ENCODE measurements around the gene CELF5. TPM values are rescaled to one million over a fixed set of nuclear protein-coding genes. Genes with fewer than 3 reads are reported as not detected.
A peak's percentile ranks its signal among the peaks of the same experiment; 100 is the strongest.
"Not testable (repeated sequence)": the region's sequence is repeated elsewhere in the genome, so short reads cannot be mapped to it uniquely, and the experiment has no call there.

Gene CELF5
- total and polyA plus RNA-seq, 7 donors: 0.06 TPM; not detected in 6

DNA sequence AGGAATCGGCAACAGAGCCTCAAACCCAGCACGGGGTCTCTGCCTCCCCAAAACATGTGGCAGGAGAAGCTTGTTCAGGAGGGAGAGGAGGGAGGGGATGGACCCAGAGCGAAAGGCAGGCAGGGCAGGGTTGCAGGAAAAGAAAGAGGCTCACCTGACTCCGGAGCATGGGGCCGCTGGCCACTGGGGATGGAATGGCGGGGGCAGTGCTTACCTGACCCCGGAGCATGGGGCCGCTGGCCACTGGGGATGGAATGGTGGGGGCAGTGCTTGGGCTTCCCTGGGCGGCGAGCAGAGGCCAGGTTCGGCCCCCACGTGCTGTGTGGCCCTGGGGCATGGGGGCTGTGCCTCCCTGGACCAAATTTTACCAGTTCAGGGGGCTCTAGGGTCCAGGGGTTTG lies 13.3 kb upstream of the CELF5 start:
- TF ChIP-seq, protein P1, sequence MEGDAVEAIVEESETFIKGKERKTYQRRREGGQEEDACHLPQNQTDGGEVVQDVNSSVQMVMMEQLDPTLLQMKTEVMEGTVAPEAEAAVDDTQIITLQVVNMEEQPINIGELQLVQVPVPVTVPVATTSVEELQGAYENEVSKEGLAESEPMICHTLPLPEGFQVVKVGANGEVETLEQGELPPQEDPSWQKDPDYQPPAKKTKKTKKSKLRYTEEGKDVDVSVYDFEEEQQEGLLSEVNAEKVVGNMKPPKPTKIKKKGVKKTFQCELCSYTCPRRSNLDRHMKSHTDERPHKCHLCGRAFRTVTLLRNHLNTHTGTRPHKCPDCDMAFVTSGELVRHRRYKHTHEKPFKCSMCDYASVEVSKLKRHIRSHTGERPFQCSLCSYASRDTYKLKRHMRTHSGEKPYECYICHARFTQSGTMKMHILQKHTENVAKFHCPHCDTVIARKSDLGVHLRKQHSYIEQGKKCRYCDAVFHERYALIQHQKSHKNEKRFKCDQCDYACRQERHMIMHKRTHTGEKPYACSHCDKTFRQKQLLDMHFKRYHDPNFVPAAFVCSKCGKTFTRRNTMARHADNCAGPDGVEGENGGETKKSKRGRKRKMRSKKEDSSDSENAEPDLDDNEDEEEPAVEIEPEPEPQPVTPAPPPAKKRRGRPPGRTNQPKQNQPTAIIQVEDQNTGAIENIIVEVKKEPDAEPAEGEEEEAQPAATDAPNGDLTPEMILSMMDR (IDR thresholded peaks at IDR 0.05): no peak
- Histone ChIP-seq H3K9me3 (no peaks in the 10 kb centered on the region), H3K36me3 (ENCODE audit: insufficient read depth in 1 of 2, low read depth in 1 of 2) (peaks cover 0 to 24% of the 10 kb centered on the region in 2 donors), H3K27ac (no peak overlapping the region), H3K4me3 (no peak overlapping the region), H3K4me1 (no peaks in the 10 kb centered on the region), H3K27me3 (ENCODE audit: insufficient read depth in 3 of 3, low read length in 2 of 3) (no peaks in the 10 kb centered on the region)
- intact Hi-C loops (cut with DNase I): no loop called here
- WGBS, 3 donors: 34 to 44% (median 37%) methylated on average over 12 of the region's 12 CpGs
- ATAC-seq: peak in 2 of 4 donors; percentile 6 to 29
- DNase-seq: no peak

- TF ChIP-seq, protein P1 (IDR thresholded peaks at IDR 0.05): no peak
- H3K4me1 ChIP-seq: no peaks in the 10 kb centered on the region
- peaks cover 0 to 4% of the 10 kb centered on the region in 2 donors for H3K36me3 ChIP-seq (ENCODE audit: insufficient read depth in 1 of 2, low read depth in 1 of 2)
- H3K4me3 ChIP-seq: no peak overlapping the region
- 90 to 93% (median 91%) methylated on average over 7 of the region's 7 CpGs for WGBS, 3 donors
- no peaks in the 10 kb centered on the region for H3K9me3 ChIP-seq
- ATAC-seq: no peak
- intact Hi-C loops (cut with DNase I): no loop called here
- no peak for DNase-seq
- peaks cover 0 to 3% (median 0%) of the 10 kb centered on the region in 3 donors for H3K27me3 ChIP-seq (ENCODE audit: insufficient read depth in 3 of 3, low read length in 2 of 3)
- H3K27ac ChIP-seq: no peak overlapping the region
Measured at GRCh38 chr19:3213159-3213558, 11.3 kb upstream of the CELF5 start.

DNA sequence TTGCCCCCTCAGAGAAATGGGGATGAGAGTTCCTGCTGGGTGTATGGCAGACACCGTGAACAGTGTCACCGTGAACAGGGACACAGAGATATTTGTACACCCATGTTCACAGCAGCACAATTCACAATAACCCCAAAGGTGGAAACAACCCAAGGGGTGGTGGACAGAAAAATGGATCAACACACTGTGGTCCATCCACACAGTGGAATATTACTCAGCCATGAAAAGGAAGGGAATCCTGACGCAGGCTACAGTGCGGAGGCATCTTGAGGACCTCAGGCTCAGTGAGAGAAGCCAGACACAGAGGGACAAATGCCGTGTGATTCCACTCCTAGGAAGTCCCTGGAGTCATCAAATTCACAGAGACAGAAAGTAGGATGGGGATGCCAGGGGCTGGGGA lies 7.6 kb upstream of the CELF5 start:
- Histone ChIP-seq H3K4me3 (no peak overlapping the region), H3K9me3 (no peaks in the 10 kb centered on the region), H3K36me3 (ENCODE audit: insufficient read depth in 1 of 2, low read depth in 1 of 2) (no peaks in the 10 kb centered on the region), H3K4me1 (no peaks in the 10 kb centered on the region), H3K27me3 (ENCODE audit: insufficient read depth in 3 of 3, low read length in 2 of 3) (peaks cover 0 to 6% (median 4%) of the 10 kb centered on the region in 3 donors), H3K27ac (no peak overlapping the region)
- intact Hi-C loops (cut with DNase I): no loop called here
- TF ChIP-seq, protein P1 (IDR thresholded peaks at IDR 0.05): no peak
- WGBS, 3 donors: 85 to 92% (median 85%) methylated on average over 5 of the region's 5 CpGs
- ATAC-seq: no peak
- no peak for DNase-seq

DNA sequence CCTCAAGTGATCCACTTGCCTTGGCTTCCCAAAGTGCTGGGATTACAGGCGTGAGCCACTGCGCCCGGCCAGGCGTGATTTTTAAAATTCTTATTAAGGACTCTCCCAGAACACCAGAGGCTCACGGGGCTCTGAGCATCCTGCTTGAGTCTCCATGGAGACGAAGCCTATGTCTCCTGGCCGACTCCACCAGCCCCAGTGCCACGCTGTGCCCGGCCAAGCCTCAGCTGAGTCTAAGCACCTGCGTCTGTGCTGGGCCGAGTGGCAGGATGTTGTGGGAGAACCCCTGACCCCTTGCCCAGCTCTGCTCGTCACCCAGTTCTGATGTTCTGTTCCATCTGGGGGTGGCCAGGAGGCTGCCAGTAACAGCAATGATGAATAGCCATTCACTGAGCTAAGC lies 3.9 kb upstream of the CELF5 start:
- ATAC-seq: no peak
- no peak overlapping the region for H3K27ac ChIP-seq
- H3K36me3 ChIP-seq (ENCODE audit: insufficient read depth in 1 of 2, low read depth in 1 of 2): no peaks in the 10 kb centered on the region
- TF ChIP-seq, protein P1 (IDR thresholded peaks at IDR 0.05): no peak
- intact Hi-C loops (cut with DNase I): loop anchor here in 1 of 2 donors (10.0 kb wide), 1 partner anchor 264 kb away; the partner anchor contains the start of genes SMIM24 and SMIM44
- WGBS, 3 donors: 63 to 76% (median 71%) methylated on average over 12 of the region's 12 CpGs
- no peaks in the 10 kb centered on the region for H3K9me3 ChIP-seq
- no peak for DNase-seq
- H3K27me3 ChIP-seq (ENCODE audit: insufficient read depth in 3 of 3, low read length in 2 of 3): peaks cover 0 to 31% (median 8%) of the 10 kb centered on the region in 3 donors
- H3K4me3 ChIP-seq: no peak overlapping the region
- H3K4me1 ChIP-seq: no peaks in the 10 kb centered on the region

DNA sequence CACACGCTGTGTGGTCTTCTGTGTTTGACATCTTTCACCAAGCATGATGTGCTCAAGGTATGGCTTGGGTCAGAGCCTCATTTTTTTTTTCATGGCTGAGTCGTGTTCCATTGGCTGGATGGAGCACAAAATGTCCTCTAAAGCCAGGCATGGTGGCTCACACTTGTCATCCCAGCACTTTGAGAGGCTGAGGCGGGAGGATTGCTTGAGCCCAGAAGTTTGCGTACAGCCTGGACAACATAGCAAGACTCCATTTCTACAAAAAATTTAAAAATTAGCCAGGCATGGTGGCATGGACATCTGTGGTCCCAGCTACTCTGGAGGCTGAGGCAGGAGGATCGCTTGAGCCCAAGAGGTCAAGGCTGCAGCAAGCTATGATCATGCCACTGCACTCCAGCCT lies 2.9 kb upstream of the CELF5 start:
- not testable (repeated sequence) for DNase-seq; ATAC-seq; H3K9me3 ChIP-seq; H3K4me1 ChIP-seq; H3K27ac ChIP-seq; H3K36me3 ChIP-seq (ENCODE audit: insufficient read depth in 1 of 2, low read depth in 1 of 2); H3K4me3 ChIP-seq
- intact Hi-C loops (cut with DNase I): loop anchor here in 1 of 2 donors (10.0 kb wide), 1 partner anchor 263 kb away; the partner anchor contains the start of genes SMIM24 and SMIM44
- 82 to 86% (median 82%) methylated on average over 5 of the region's 5 CpGs for WGBS, 3 donors
- peaks cover 0 to 36% (median 11%) of the 10 kb centered on the region in 3 donors for H3K27me3 ChIP-seq (ENCODE audit: insufficient read depth in 3 of 3, low read length in 2 of 3)

Measured in psoas muscle (tissue), 8 donors.